A549 (cell line): ENCODE measurements around the gene GALNT15.

Source experiments
- CHD4 ChIP-seq: fragments of 200-600 bp; sonication (generic); IDR thresholded peaks from 2 replicates; pipeline ENCODE4 v1.6.1; 2016; ENCODE audit warnings: antibody characterized with exemption, mild to moderate bottlenecking, borderline replicate concordance
- GATA3 ChIP-seq: IDR thresholded peaks from 2 replicates; pipeline ENCODE4 v1.6.1; 2012; ENCODE audit warnings: borderline replicate concordance
- JUN ChIP-seq, 2 experiments: fragments of >200 bp; sonication (Bioruptor Twin); formaldehyde crosslinking; IDR thresholded peaks; 2 replicates in 1 of 2; 3 replicates in 1 of 2; pipeline ENCODE4 v1.6.1; 2016 to 2017
- MAFK ChIP-seq: fragments of 450-650 bp; IDR thresholded peaks from 2 replicates; pipeline ENCODE4 v1.6.1; 2014; ENCODE audit not compliant: partially characterized antibody
- PHF8 ChIP-seq: fragments of 200-600 bp; sonication (generic); IDR thresholded peaks from 2 replicates; pipeline ENCODE4 v1.6.1; 2016; ENCODE audit warnings: low read depth, mild to moderate bottlenecking, antibody characterized with exemption, moderate library complexity, borderline replicate concordance
- POLR2A ChIP-seq: IDR thresholded peaks from 2 replicates; pipeline ENCODE4 v1.6.1; 2012; ENCODE audit warnings: mild to moderate bottlenecking, low read length
- RARB ChIP-seq: fragments of 250-450 bp; sonication (Bioruptor Pico); IDR thresholded peaks from 2 replicates; pipeline ENCODE4 v1.8.0; 2021; ENCODE audit warnings: mild to moderate bottlenecking, moderate library complexity
- SMC3 ChIP-seq: fragments of >200 bp; sonication (Bioruptor Twin); formaldehyde crosslinking; IDR thresholded peaks from 3 replicates; pipeline ENCODE4 v1.6.1; 2018; ENCODE audit warnings: inconsistent platforms
- TP53 ChIP-seq: fragments of 250-450 bp; sonication (Bioruptor Pico); IDR thresholded peaks from 2 replicates; pipeline ENCODE4 v1.5.0; 2021; ENCODE audit warnings: mild to moderate bottlenecking, moderate library complexity
- TF ChIP-seq, protein P1 (sequence below): fragments of >200 bp; sonication (Bioruptor Twin); formaldehyde crosslinking; IDR thresholded peaks from 3 replicates; pipeline ENCODE4 v1.5.1; 2016
- TF ChIP-seq, protein P2 (sequence below): fragments of 250-450 bp; sonication (Bioruptor Pico); IDR thresholded peaks from 2 replicates; pipeline ENCODE4 v1.5.0; 2021; ENCODE audit warnings: mild to moderate bottlenecking, moderate library complexity, borderline replicate concordance
- TF ChIP-seq, protein P3 (sequence below): fragments of 200-600 bp; sonication (generic); IDR thresholded peaks from 2 replicates; pipeline ENCODE4 v1.6.1; 2016; ENCODE audit warnings: antibody characterized with exemption, mild to moderate bottlenecking, moderate library complexity
- TF ChIP-seq, protein P4 (sequence below): IDR thresholded peaks from 2 replicates; pipeline ENCODE4 v1.6.1; 2012; ENCODE audit warnings: low read depth, borderline replicate concordance

DNA sequence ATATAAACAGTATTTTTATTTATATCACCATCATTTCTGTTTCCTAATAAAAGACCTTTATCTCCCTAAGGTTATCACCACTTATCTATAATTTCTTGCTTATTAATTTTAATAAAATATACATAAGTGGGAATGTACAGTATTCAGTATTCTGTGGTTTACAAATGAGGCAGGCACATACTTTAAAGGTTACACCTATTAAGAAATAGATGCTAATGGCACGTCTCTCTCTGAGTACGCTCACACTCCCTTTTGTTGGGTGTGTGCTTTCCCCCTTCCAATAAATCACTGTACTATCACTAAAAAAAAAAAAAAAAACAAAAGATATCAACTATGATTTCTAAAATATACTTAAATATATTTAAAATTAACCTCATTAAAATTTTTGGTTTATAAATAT is 99.4 kb downstream of the GALNT15 start:
- TF ChIP-seq, protein P1, sequence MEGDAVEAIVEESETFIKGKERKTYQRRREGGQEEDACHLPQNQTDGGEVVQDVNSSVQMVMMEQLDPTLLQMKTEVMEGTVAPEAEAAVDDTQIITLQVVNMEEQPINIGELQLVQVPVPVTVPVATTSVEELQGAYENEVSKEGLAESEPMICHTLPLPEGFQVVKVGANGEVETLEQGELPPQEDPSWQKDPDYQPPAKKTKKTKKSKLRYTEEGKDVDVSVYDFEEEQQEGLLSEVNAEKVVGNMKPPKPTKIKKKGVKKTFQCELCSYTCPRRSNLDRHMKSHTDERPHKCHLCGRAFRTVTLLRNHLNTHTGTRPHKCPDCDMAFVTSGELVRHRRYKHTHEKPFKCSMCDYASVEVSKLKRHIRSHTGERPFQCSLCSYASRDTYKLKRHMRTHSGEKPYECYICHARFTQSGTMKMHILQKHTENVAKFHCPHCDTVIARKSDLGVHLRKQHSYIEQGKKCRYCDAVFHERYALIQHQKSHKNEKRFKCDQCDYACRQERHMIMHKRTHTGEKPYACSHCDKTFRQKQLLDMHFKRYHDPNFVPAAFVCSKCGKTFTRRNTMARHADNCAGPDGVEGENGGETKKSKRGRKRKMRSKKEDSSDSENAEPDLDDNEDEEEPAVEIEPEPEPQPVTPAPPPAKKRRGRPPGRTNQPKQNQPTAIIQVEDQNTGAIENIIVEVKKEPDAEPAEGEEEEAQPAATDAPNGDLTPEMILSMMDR = no peak
- TF ChIP-seq, protein P2, sequence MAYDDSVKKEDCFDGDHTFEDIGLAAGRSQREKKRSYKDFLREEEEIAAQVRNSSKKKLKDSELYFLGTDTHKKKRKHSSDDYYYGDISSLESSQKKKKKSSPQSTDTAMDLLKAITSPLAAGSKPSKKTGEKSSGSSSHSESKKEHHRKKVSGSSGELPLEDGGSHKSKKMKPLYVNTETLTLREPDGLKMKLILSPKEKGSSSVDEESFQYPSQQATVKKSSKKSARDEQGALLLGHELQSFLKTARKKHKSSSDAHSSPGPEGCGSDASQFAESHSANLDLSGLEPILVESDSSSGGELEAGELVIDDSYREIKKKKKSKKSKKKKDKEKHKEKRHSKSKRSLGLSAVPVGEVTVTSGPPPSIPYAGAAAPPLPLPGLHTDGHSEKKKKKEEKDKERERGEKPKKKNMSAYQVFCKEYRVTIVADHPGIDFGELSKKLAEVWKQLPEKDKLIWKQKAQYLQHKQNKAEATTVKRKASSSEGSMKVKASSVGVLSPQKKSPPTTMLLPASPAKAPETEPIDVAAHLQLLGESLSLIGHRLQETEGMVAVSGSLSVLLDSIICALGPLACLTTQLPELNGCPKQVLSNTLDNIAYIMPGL (CRISPR knock-in tag) = no peak
- TF ChIP-seq POLR2A = no peak
- TF ChIP-seq GATA3 = no peak
- TF ChIP-seq TP53 (CRISPR knock-in tag) = no peak
- TF ChIP-seq SMC3 = no peak
- TF ChIP-seq JUN (IDR thresholded peaks at IDR 0.05) = no peak
- TF ChIP-seq, protein P3, sequence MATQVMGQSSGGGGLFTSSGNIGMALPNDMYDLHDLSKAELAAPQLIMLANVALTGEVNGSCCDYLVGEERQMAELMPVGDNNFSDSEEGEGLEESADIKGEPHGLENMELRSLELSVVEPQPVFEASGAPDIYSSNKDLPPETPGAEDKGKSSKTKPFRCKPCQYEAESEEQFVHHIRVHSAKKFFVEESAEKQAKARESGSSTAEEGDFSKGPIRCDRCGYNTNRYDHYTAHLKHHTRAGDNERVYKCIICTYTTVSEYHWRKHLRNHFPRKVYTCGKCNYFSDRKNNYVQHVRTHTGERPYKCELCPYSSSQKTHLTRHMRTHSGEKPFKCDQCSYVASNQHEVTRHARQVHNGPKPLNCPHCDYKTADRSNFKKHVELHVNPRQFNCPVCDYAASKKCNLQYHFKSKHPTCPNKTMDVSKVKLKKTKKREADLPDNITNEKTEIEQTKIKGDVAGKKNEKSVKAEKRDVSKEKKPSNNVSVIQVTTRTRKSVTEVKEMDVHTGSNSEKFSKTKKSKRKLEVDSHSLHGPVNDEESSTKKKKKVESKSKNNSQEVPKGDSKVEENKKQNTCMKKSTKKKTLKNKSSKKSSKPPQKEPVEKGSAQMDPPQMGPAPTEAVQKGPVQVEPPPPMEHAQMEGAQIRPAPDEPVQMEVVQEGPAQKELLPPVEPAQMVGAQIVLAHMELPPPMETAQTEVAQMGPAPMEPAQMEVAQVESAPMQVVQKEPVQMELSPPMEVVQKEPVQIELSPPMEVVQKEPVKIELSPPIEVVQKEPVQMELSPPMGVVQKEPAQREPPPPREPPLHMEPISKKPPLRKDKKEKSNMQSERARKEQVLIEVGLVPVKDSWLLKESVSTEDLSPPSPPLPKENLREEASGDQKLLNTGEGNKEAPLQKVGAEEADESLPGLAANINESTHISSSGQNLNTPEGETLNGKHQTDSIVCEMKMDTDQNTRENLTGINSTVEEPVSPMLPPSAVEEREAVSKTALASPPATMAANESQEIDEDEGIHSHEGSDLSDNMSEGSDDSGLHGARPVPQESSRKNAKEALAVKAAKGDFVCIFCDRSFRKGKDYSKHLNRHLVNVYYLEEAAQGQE = no peak
- TF ChIP-seq, protein P4, sequence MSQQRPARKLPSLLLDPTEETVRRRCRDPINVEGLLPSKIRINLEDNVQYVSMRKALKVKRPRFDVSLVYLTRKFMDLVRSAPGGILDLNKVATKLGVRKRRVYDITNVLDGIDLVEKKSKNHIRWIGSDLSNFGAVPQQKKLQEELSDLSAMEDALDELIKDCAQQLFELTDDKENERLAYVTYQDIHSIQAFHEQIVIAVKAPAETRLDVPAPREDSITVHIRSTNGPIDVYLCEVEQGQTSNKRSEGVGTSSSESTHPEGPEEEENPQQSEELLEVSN = no peak
- no peak for TF ChIP-seq RARB (CRISPR knock-in tag)
- TF ChIP-seq CHD4 = no peak
- no peak for TF ChIP-seq PHF8
- no peak for TF ChIP-seq MAFK
